ENCODE results near the gene ANP32A.
A peak's percentile ranks its signal among the peaks of the same experiment; 100 is the strongest.
"Not testable (repeated sequence)": the region's sequence is repeated elsewhere in the genome, so short reads cannot be mapped to it uniquely, and the experiment has no call there.

Gene ANP32A

GRCh38 chr15:68783226-68784058, 37.3 kb downstream of the ANP32A start:
- DNase-seq (ENCODE audit: low read depth in 3 of 3, low spot score in 1 of 3): peak; percentile 29 to 61 (median 50)

- DNase-seq (ENCODE audit: low read depth in 3 of 3, low spot score in 1 of 3): no peak
Measured at GRCh38 chr15:68782589-68783161, 38.0 kb downstream of the ANP32A start.

GRCh38 chr15:68781766-68782588, 38.7 kb downstream of the ANP32A start:
- no peak for DNase-seq (ENCODE audit: low read depth in 3 of 3, low spot score in 1 of 3)

- no peak for DNase-seq (ENCODE audit: low read depth in 3 of 3, low spot score in 1 of 3)
Measured at GRCh38 chr15:68781217-68781616, 39.5 kb downstream of the ANP32A start.

GRCh38 chr15:68778876-68779275, 41.8 kb downstream of the ANP32A start:
- DNase-seq (ENCODE audit: low read depth in 3 of 3, low spot score in 1 of 3): no peak

- DNase-seq (ENCODE audit: low read depth in 3 of 3, low spot score in 1 of 3): no peak
Measured at GRCh38 chr15:68776477-68777270, 44.0 kb downstream of the ANP32A start.

GRCh38 chr15:68775671-68776476, 44.8 kb downstream of the ANP32A start:
- no peak for DNase-seq (ENCODE audit: low read depth in 3 of 3, low spot score in 1 of 3)

GRCh38 chr15:68775236-68775577, 45.5 kb downstream of the ANP32A start:
- DNase-seq (ENCODE audit: low read depth in 3 of 3, low spot score in 1 of 3): no peak

- no peak for DNase-seq (ENCODE audit: low read depth in 3 of 3, low spot score in 1 of 3)
Measured at GRCh38 chr15:68774521-68775235, 46.0 kb downstream of the ANP32A start.

- DNase-seq (ENCODE audit: low read depth in 3 of 3, low spot score in 1 of 3): no peak
Measured at GRCh38 chr15:68774120-68774519, 46.6 kb downstream of the ANP32A start.

- no peak for DNase-seq (ENCODE audit: low read depth in 3 of 3, low spot score in 1 of 3)
Measured at GRCh38 chr15:68773036-68773435, 47.7 kb downstream of the ANP32A start.

- no peak for DNase-seq (ENCODE audit: low read depth in 3 of 3, low spot score in 1 of 3)
Measured at GRCh38 chr15:68770216-68770615, 50.5 kb downstream of the ANP32A start.

GRCh38 chr15:68769702-68770101, 51.0 kb downstream of the ANP32A start:
- no peak for DNase-seq (ENCODE audit: low read depth in 3 of 3, low spot score in 1 of 3)

- no peak for DNase-seq (ENCODE audit: low read depth in 3 of 3, low spot score in 1 of 3)
Measured at GRCh38 chr15:68768321-68768720, 52.4 kb downstream of the ANP32A start.

GRCh38 chr15:68767833-68768232, 52.9 kb downstream of the ANP32A start:
- DNase-seq (ENCODE audit: low read depth in 3 of 3, low spot score in 1 of 3): no peak

- DNase-seq (ENCODE audit: low read depth in 3 of 3, low spot score in 1 of 3): no peak
Measured at GRCh38 chr15:68765602-68766368, 54.9 kb downstream of the ANP32A start.

- no peak for DNase-seq (ENCODE audit: low read depth in 3 of 3, low spot score in 1 of 3)
Measured at GRCh38 chr15:68764090-68764489, 56.6 kb downstream of the ANP32A start.

GRCh38 chr15:68763063-68763462, 57.6 kb downstream of the ANP32A start:
- DNase-seq (ENCODE audit: low read depth in 3 of 3, low spot score in 1 of 3): no peak

GRCh38 chr15:68759982-68760579, 60.6 kb downstream of the ANP32A start:
- not testable (repeated sequence) for DNase-seq (ENCODE audit: low read depth in 3 of 3, low spot score in 1 of 3)
